GM12892 (cell line): ENCODE measurements around the gene FST.

ENCODE experiments used
- POLR2A ChIP-seq: IDR thresholded peaks from 2 replicates; pipeline ENCODE4 v1.6.1; 2011; ENCODE audit warnings: low read depth, low read length, control low read depth
- POLR2AphosphoS5 ChIP-seq: IDR thresholded peaks from 2 replicates; pipeline ENCODE4 v1.6.1; 2011; ENCODE audit warnings: low read depth, low read length, control low read depth
- TAF1 ChIP-seq: IDR thresholded peaks from 2 replicates; pipeline ENCODE4 v1.6.1; 2011; ENCODE audit warnings: low read depth, mild to moderate bottlenecking, control low read depth, low read length, borderline replicate concordance

DNA sequence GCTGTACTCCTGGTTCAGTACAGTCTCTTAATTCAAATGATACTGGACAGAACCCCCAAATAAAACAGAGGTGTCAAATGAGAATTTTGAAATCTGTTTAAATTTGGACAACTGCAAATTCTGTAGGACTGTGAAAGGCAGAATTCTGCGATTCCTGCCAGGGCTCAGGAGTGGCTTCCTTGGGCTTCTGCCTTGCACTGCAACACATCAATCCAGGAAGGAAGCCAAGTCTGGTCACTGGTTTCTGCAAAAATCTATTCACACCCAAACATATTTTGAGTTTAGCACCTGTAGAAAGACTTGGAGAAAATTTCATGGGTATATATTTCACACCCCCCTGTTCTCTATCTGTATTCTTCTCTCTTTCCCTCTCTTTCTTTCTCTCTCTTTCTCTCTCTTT, 37.5 kb upstream of the FST start:
- TF ChIP-seq TAF1 (no peak), POLR2A (no peak), POLR2AphosphoS5 (no peak)
